GM21360 (cell line): ENCODE measurements around the gene GPR132.
"Not testable (repeated sequence)": the region's sequence is repeated elsewhere in the genome, so short reads cannot be mapped to it uniquely, and the experiment has no call there.

Experiments
- ATAC-seq: cut with Tn5 transposase; IDR thresholded peaks from one replicate; pipeline ENCODE4 v1.9.1; 2021; ENCODE audit warnings: mild to moderate bottlenecking, moderate library complexity; ENCODE audit not compliant: unreplicated experiment

Gene GPR132

GRCh38 chr14:105091517-105092170, 26.4 kb upstream of the GPR132 start:
- no peak for ATAC-seq

- ATAC-seq = no peak
These were observed 25.9 kb upstream of the GPR132 start for GRCh38 chr14:105091054-105091516.

GRCh38 chr14:105090493-105091053, 25.3 kb upstream of the GPR132 start:
- ATAC-seq = no peak

- ATAC-seq = no peak
These were observed 24.7 kb upstream of the GPR132 start for GRCh38 chr14:105089746-105090492.

- no peak for ATAC-seq
These were observed 23.8 kb upstream of the GPR132 start for GRCh38 chr14:105088812-105089745.

GRCh38 chr14:105087963-105088811, 23.0 kb upstream of the GPR132 start:
- ATAC-seq = no peak

- no peak for ATAC-seq
These were observed 22.2 kb upstream of the GPR132 start for GRCh38 chr14:105087308-105087962.

GRCh38 chr14:105086833-105087307, 21.6 kb upstream of the GPR132 start:
- ATAC-seq = peak; percentile 56

GRCh38 chr14:105085766-105086165, 20.5 kb upstream of the GPR132 start:
- ATAC-seq = no peak

- ATAC-seq = no peak
These were observed 19.7 kb upstream of the GPR132 start for GRCh38 chr14:105084741-105085571.

- ATAC-seq = no peak
These were observed 18.9 kb upstream of the GPR132 start for GRCh38 chr14:105083926-105084685.

GRCh38 chr14:105082703-105083102, 17.5 kb upstream of the GPR132 start:
- ATAC-seq = no peak

GRCh38 chr14:105081473-105081872, 16.2 kb upstream of the GPR132 start:
- not testable (repeated sequence) for ATAC-seq

- ATAC-seq = no peak
These were observed 14.9 kb upstream of the GPR132 start for GRCh38 chr14:105080161-105080560.

GRCh38 chr14:105078294-105078693, 13.1 kb upstream of the GPR132 start:
- ATAC-seq = no peak

- no peak for ATAC-seq
These were observed 12.4 kb upstream of the GPR132 start for GRCh38 chr14:105077649-105077995.

- no peak for ATAC-seq
These were observed 11.8 kb upstream of the GPR132 start for GRCh38 chr14:105076805-105077648.
